ENCODE measurements around the gene SLC4A5. TPM values are rescaled to one million over a fixed set of nuclear protein-coding genes. Genes with fewer than 3 reads are reported as not detected.
"Not testable (repeated sequence)": the region's sequence is repeated elsewhere in the genome, so short reads cannot be mapped to it uniquely, and the experiment has no call there.

Gene SLC4A5
- total RNA-seq, 1 donor from 2014 or later = 8.2 TPM

GRCh38 chr2:74194799-74195198 is 148.4 kb downstream of the SLC4A5 start:
- no peak for TF ChIP-seq CTCF (IDR thresholded peaks at IDR 0.05; ENCODE audit: partially characterized antibody, unreplicated experiment)
- H3K27ac Mint-ChIP-seq (ENCODE audit: unreplicated experiment) = no peak overlapping the region
- peaks cover 2% of the 10 kb centered on the region for H3K4me1 Mint-ChIP-seq (ENCODE audit: low read depth, unreplicated experiment)
- peaks cover 4% of the 10 kb centered on the region for H3K36me3 Mint-ChIP-seq (ENCODE audit: unreplicated experiment)
- H3K4me3 Mint-ChIP-seq (ENCODE audit: unreplicated experiment) = no peak overlapping the region
- H3K27me3 Mint-ChIP-seq (ENCODE audit: unreplicated experiment) = peaks cover 13% of the 10 kb centered on the region
- H3K9me3 Mint-ChIP-seq (ENCODE audit: unreplicated experiment) = peaks cover 15% of the 10 kb centered on the region
- DNase-seq = no peak

- Mint-ChIP-seq H3K27ac (ENCODE audit: unreplicated experiment) (no peak overlapping the region), H3K4me1 (ENCODE audit: low read depth, unreplicated experiment) (no peaks in the 10 kb centered on the region), H3K27me3 (ENCODE audit: unreplicated experiment) (peaks cover 3% of the 10 kb centered on the region), H3K36me3 (ENCODE audit: unreplicated experiment) (no peaks in the 10 kb centered on the region), H3K9me3 (ENCODE audit: unreplicated experiment) (no peaks in the 10 kb centered on the region), H3K4me3 (ENCODE audit: unreplicated experiment) (no peak overlapping the region)
- DNase-seq = no peak
- TF ChIP-seq CTCF (IDR thresholded peaks at IDR 0.05; ENCODE audit: partially characterized antibody, unreplicated experiment) = no peak
These were observed 151.4 kb downstream of the SLC4A5 start for GRCh38 chr2:74191596-74192380.

- no peaks in the 10 kb centered on the region for H3K9me3 Mint-ChIP-seq (ENCODE audit: unreplicated experiment)
These were observed 154.5 kb downstream of the SLC4A5 start for GRCh38 chr2:74188696-74189095.

GRCh38 chr2:74188018-74188601 is 155.1 kb downstream of the SLC4A5 start:
- peaks cover 1% of the 10 kb centered on the region for H3K27me3 Mint-ChIP-seq (ENCODE audit: unreplicated experiment)
- H3K4me3 Mint-ChIP-seq (ENCODE audit: unreplicated experiment) = no peak overlapping the region
- H3K27ac Mint-ChIP-seq (ENCODE audit: unreplicated experiment) = peak overlapping the region; percentile 4
- no peak for TF ChIP-seq CTCF (IDR thresholded peaks at IDR 0.05; ENCODE audit: partially characterized antibody, unreplicated experiment)
- no peak for DNase-seq
- no peaks in the 10 kb centered on the region for H3K9me3 Mint-ChIP-seq (ENCODE audit: unreplicated experiment)
- no peaks in the 10 kb centered on the region for H3K36me3 Mint-ChIP-seq (ENCODE audit: unreplicated experiment)
- H3K4me1 Mint-ChIP-seq (ENCODE audit: low read depth, unreplicated experiment) = peaks cover 2% of the 10 kb centered on the region

More at GRCh38 chr2:74188696-74189095, 154.5 kb downstream of the SLC4A5 start:
- TF ChIP-seq CTCF (IDR thresholded peaks at IDR 0.05; ENCODE audit: partially characterized antibody, unreplicated experiment) = no peak
- Mint-ChIP-seq H3K27ac (ENCODE audit: unreplicated experiment) (no peak overlapping the region), H3K4me3 (ENCODE audit: unreplicated experiment) (no peak overlapping the region), H3K36me3 (ENCODE audit: unreplicated experiment) (no peaks in the 10 kb centered on the region), H3K4me1 (ENCODE audit: low read depth, unreplicated experiment) (peaks cover 2% of the 10 kb centered on the region), H3K27me3 (ENCODE audit: unreplicated experiment) (peaks cover 1% of the 10 kb centered on the region)
- no peak for DNase-seq

GRCh38 chr2:74186706-74187105 is 156.5 kb downstream of the SLC4A5 start:
- not testable (repeated sequence) for H3K4me1 Mint-ChIP-seq (ENCODE audit: low read depth, unreplicated experiment); DNase-seq; H3K27me3 Mint-ChIP-seq (ENCODE audit: unreplicated experiment); H3K36me3 Mint-ChIP-seq (ENCODE audit: unreplicated experiment); H3K9me3 Mint-ChIP-seq (ENCODE audit: unreplicated experiment); H3K27ac Mint-ChIP-seq (ENCODE audit: unreplicated experiment); H3K4me3 Mint-ChIP-seq (ENCODE audit: unreplicated experiment)

Data from glutamatergic neuron (in vitro differentiated cells).